Liver (tissue), 9 donors: ENCODE measurements around the gene SPDEF. TPM values are rescaled to one million over a fixed set of nuclear protein-coding genes. Genes with fewer than 3 reads are reported as not detected.

Experiments
- DNase-seq: peaks from one replicate; pipeline ENCODE4 v3.0.0-alpha.2; 2017; ENCODE audit warnings: low spot score
- H3K27ac ChIP-seq, 2 donors: one replicate each; pipeline ENCODE4 v1.7.0; 2013; ENCODE audit warnings: inconsistent platforms in 2 of 2, low read length in 2 of 2, control low read depth in 1 of 2, low read depth in 1 of 2, mild to moderate bottlenecking in 1 of 2
- H3K27me3 ChIP-seq, 4 donors: one replicate each; pipeline versions ENCODE4 v1.6.1 to v1.7.0; 2013; ENCODE audit warnings: low read length in 3 of 4, inconsistent platforms in 1 of 4, mild to moderate bottlenecking in 1 of 4, moderate library complexity in 1 of 4; ENCODE audit not compliant: control insufficient read depth in 4 of 4, insufficient read depth in 4 of 4
- H3K36me3 ChIP-seq, 4 donors: one replicate each; pipeline versions ENCODE4 v1.6.1 to v1.7.0; 2013; ENCODE audit warnings: low read length in 3 of 4, mild to moderate bottlenecking in 3 of 4, low read depth in 1 of 4, moderate library complexity in 1 of 4; ENCODE audit not compliant: control insufficient read depth in 4 of 4, insufficient read depth in 3 of 4
- H3K4me1 ChIP-seq, 4 donors: one replicate each; pipeline versions ENCODE4 v1.6.1 to v1.7.0; 2013; ENCODE audit warnings: low read length in 3 of 4, mild to moderate bottlenecking in 3 of 4, moderate library complexity in 1 of 4; ENCODE audit not compliant: control insufficient read depth in 4 of 4, insufficient read depth in 4 of 4
- H3K4me3 ChIP-seq, 3 donors: one replicate each; pipeline versions ENCODE4 v1.6.1 to v1.7.0; 2013; ENCODE audit warnings: low read length in 3 of 3, control low read depth in 1 of 3, low read depth in 1 of 3, mild to moderate bottlenecking in 1 of 3
- H3K9ac ChIP-seq, 2 donors: one replicate each; pipeline ENCODE4 v1.7.0; 2013; ENCODE audit warnings: low read length in 2 of 2, mild to moderate bottlenecking in 2 of 2, moderate library complexity in 2 of 2, control low read depth in 1 of 2, low read depth in 1 of 2
- H3K9me3 ChIP-seq, 4 donors: one replicate each; pipeline versions ENCODE4 v1.6.1 to v1.7.0; 2013; ENCODE audit warnings: low read length in 3 of 4; ENCODE audit not compliant: control insufficient read depth in 4 of 4
- EGR1 ChIP-seq, 2 donors: IDR thresholded peaks; 2 replicates each; pipeline ENCODE4 v1.6.1; 2016 to 2018; ENCODE audit warnings: antibody characterized with exemption in 2 of 2, low read depth in 2 of 2
- FOXA1 ChIP-seq: IDR thresholded peaks from 2 replicates; pipeline ENCODE4 v1.6.1; 2016; ENCODE audit warnings: antibody characterized with exemption
- FOXA2 ChIP-seq: IDR thresholded peaks from 2 replicates; pipeline ENCODE4 v1.6.1; 2016; ENCODE audit warnings: antibody characterized with exemption
- GABPA ChIP-seq, 2 donors: IDR thresholded peaks in 1 of 2; conservative IDR thresholded peaks in 1 of 2; 2 replicates each; pipeline ENCODE4 v1.6.1; 2016; ENCODE audit warnings: antibody characterized with exemption in 2 of 2, mild to moderate bottlenecking in 1 of 2, moderate library complexity in 1 of 2
- HNF4A ChIP-seq, 2 donors: conservative IDR thresholded peaks; 2 replicates each; pipeline ENCODE4 v1.6.1; 2016; ENCODE audit warnings: antibody characterized with exemption in 2 of 2, mild to moderate bottlenecking in 2 of 2
- HNF4G ChIP-seq: IDR thresholded peaks from 2 replicates; pipeline ENCODE4 v1.6.1; 2016; ENCODE audit warnings: antibody characterized with exemption
- JUND ChIP-seq, 2 donors: IDR thresholded peaks; 2 replicates each; pipeline ENCODE4 v1.6.1; 2016; ENCODE audit warnings: antibody characterized with exemption in 2 of 2
- NR2F2 ChIP-seq: IDR thresholded peaks from 2 replicates; pipeline ENCODE4 v1.6.1; 2016; ENCODE audit warnings: antibody characterized with exemption
- RAD21 ChIP-seq, 2 donors: IDR thresholded peaks; 2 replicates each; pipeline ENCODE4 v1.6.1; 2016; ENCODE audit warnings: antibody characterized with exemption in 2 of 2, mild to moderate bottlenecking in 2 of 2
- RXRA ChIP-seq, 2 donors: IDR thresholded peaks; 2 replicates each; pipeline ENCODE4 v1.6.1; 2017 to 2018; ENCODE audit warnings: antibody characterized with exemption in 2 of 2, mild to moderate bottlenecking in 1 of 2
- SP1 ChIP-seq: IDR thresholded peaks from 2 replicates; pipeline ENCODE4 v1.6.1; 2018; ENCODE audit warnings: antibody characterized with exemption, mild to moderate bottlenecking
- TAF1 ChIP-seq: conservative IDR thresholded peaks from 2 replicates; pipeline ENCODE4 v1.6.1; 2016; ENCODE audit warnings: antibody characterized with exemption, mild to moderate bottlenecking
- YY1 ChIP-seq: IDR thresholded peaks from 2 replicates; pipeline ENCODE4 v1.6.1; 2016; ENCODE audit warnings: antibody characterized with exemption, mild to moderate bottlenecking
- WGBS: extraction: QIAGEN DNeasy Blood & Tissue Kit; methylation state at CpG from one replicate; pipeline ENCODE4 v1.1.7; 2013; 5-methylcytosine and 5-hydroxymethylcytosine counted together
- polyA plus RNA-seq, 2 donors: library from polyadenylated mRNA; stranded (reverse) in 1 of 2; unstranded in 1 of 2; fragments of 200-250 nt in 1 of 2; fragments of >200 nt in 1 of 2; fragmentation: Nextera tagmentation in 1 of 2; extraction: Ambion mirVana in 1 of 2; gene quantifications; one replicate each; pipeline versions ENCODE4 v1.2.1 to v1.2.3, GENCODE V29; 2013 to 2015
- total RNA-seq, 2 donors: library from RNA; depleted of rRNA; stranded (reverse); fragments of >200 nt; gene quantifications; one replicate each; pipeline ENCODE4 v1.2.3, GENCODE V29; 2014
- TF ChIP-seq, protein P1 (sequence below): IDR thresholded peaks from 2 replicates; pipeline ENCODE4 v1.6.1; 2016; ENCODE audit warnings: antibody characterized with exemption, mild to moderate bottlenecking
- TF ChIP-seq, protein P2 (sequence below): fragments of 150-350 bp; IDR thresholded peaks from 2 replicates; pipeline ENCODE4 v1.5.1; 2017; ENCODE audit warnings: improper control_type of control experiment, low read depth, low read length; ENCODE audit not compliant: missing input control
- TF ChIP-seq, protein P3 (sequence below): IDR thresholded peaks from 2 replicates; pipeline ENCODE4 v1.6.1; 2016; ENCODE audit warnings: antibody characterized with exemption
- TF ChIP-seq, protein P4 (sequence below): IDR thresholded peaks from 2 replicates; pipeline ENCODE4 v1.6.1; 2016; ENCODE audit warnings: antibody characterized with exemption
- TF ChIP-seq, protein P5 (sequence below): IDR thresholded peaks from 2 replicates; pipeline ENCODE4 v1.6.1; 2016; ENCODE audit warnings: antibody characterized with exemption
- donor health status: healthy.
- donor health status: healthy.
- donor health status: healthy.
- donor health status: healthy.
- donor health status: healthy.

Gene SPDEF
- total and polyA plus RNA-seq, 4 donors = 0.05 to 0.09 TPM; not detected in 2

DNA sequence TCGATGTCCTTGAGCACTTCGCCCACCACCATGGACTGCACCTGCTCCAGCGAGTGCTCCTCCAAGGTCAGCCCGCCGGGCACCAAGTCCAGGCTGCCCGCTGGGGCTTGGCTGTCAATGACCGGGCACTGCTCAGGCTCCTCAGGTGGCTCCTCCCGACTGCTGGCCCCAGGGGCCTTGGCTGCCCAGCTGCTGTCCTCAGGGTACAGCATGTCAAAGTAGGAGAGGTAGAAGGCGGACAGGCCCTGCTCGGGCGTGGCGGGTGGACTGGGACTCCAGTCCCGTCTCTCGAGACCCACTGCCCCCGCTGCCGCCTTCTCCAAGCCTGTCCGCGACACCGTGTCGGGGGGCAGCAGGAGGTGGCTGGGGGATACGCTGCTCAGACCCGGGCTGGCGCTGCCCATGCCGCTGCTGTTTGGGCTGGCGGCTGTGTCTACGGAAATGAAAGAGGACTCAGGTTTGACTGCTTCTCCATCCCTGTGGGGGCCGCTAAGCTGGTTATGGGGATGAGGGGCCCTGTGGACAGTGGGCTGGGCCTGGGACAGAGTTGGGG lies 12.0 kb downstream of the SPDEF start:
- TF ChIP-seq, protein P1, sequence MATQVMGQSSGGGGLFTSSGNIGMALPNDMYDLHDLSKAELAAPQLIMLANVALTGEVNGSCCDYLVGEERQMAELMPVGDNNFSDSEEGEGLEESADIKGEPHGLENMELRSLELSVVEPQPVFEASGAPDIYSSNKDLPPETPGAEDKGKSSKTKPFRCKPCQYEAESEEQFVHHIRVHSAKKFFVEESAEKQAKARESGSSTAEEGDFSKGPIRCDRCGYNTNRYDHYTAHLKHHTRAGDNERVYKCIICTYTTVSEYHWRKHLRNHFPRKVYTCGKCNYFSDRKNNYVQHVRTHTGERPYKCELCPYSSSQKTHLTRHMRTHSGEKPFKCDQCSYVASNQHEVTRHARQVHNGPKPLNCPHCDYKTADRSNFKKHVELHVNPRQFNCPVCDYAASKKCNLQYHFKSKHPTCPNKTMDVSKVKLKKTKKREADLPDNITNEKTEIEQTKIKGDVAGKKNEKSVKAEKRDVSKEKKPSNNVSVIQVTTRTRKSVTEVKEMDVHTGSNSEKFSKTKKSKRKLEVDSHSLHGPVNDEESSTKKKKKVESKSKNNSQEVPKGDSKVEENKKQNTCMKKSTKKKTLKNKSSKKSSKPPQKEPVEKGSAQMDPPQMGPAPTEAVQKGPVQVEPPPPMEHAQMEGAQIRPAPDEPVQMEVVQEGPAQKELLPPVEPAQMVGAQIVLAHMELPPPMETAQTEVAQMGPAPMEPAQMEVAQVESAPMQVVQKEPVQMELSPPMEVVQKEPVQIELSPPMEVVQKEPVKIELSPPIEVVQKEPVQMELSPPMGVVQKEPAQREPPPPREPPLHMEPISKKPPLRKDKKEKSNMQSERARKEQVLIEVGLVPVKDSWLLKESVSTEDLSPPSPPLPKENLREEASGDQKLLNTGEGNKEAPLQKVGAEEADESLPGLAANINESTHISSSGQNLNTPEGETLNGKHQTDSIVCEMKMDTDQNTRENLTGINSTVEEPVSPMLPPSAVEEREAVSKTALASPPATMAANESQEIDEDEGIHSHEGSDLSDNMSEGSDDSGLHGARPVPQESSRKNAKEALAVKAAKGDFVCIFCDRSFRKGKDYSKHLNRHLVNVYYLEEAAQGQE = no peak
- TF ChIP-seq HNF4G = no peak
- WGBS = 92% methylated on average over 27 of the region's 27 CpGs
- H3K4me3 ChIP-seq = no peak overlapping the region
- no peaks in the 10 kb centered on the region for H3K36me3 ChIP-seq
- no peaks in the 10 kb centered on the region for H3K9me3 ChIP-seq
- no peak overlapping the region for H3K9ac ChIP-seq
- DNase-seq = no peak
- no peaks in the 10 kb centered on the region for H3K27me3 ChIP-seq
- H3K27ac ChIP-seq = no peak overlapping the region
- H3K4me1 ChIP-seq = peaks cover 4 to 14% (median 4%) of the 10 kb centered on the region in 4 donors

DNA sequence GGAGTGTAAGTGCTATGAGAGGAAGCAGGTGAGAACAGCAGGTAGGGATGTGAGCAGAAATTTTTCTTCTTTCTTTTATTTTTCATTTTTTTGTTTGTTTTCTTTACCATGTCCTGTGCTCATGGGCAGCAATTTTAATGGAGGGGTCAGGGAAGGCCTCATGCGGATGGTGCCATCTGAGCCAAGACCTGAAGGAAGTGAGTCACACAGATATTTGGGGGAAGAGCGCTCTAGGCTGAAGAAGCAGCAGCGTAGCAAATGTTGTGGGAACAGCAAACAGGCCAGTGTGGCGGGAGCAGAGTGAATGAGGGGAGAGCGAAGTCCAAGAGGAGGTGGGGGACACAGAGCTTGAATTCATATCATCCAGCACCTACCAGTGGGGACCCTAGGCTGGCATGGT lies 12.7 kb downstream of the SPDEF start:
- no peak for DNase-seq
- H3K9ac ChIP-seq = no peak overlapping the region
- WGBS = 85% methylated on average over 5 of the region's 5 CpGs
- H3K4me3 ChIP-seq = no peak overlapping the region
- peaks cover 4 to 14% (median 4%) of the 10 kb centered on the region in 4 donors for H3K4me1 ChIP-seq
- no peak for TF ChIP-seq SP1
- TF ChIP-seq, protein P1 = no peak
- no peak for TF ChIP-seq NR2F2
- TF ChIP-seq RAD21 (IDR thresholded peaks at IDR 0.05) = no peak
- no peak for TF ChIP-seq TAF1
- TF ChIP-seq, protein P2, sequence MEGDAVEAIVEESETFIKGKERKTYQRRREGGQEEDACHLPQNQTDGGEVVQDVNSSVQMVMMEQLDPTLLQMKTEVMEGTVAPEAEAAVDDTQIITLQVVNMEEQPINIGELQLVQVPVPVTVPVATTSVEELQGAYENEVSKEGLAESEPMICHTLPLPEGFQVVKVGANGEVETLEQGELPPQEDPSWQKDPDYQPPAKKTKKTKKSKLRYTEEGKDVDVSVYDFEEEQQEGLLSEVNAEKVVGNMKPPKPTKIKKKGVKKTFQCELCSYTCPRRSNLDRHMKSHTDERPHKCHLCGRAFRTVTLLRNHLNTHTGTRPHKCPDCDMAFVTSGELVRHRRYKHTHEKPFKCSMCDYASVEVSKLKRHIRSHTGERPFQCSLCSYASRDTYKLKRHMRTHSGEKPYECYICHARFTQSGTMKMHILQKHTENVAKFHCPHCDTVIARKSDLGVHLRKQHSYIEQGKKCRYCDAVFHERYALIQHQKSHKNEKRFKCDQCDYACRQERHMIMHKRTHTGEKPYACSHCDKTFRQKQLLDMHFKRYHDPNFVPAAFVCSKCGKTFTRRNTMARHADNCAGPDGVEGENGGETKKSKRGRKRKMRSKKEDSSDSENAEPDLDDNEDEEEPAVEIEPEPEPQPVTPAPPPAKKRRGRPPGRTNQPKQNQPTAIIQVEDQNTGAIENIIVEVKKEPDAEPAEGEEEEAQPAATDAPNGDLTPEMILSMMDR = no peak
- TF ChIP-seq, protein P3, sequence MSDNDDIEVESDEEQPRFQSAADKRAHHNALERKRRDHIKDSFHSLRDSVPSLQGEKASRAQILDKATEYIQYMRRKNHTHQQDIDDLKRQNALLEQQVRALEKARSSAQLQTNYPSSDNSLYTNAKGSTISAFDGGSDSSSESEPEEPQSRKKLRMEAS = no peak
- TF ChIP-seq, protein P4, sequence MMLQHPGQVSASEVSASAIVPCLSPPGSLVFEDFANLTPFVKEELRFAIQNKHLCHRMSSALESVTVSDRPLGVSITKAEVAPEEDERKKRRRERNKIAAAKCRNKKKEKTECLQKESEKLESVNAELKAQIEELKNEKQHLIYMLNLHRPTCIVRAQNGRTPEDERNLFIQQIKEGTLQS = no peak
- no peak for TF ChIP-seq JUND (IDR thresholded peaks at IDR 0.05)
- TF ChIP-seq YY1 = no peak
- TF ChIP-seq FOXA2 = no peak
- TF ChIP-seq EGR1 (IDR thresholded peaks at IDR 0.05; ENCODE audit: low read depth in 2 of 2) = no peak
- TF ChIP-seq HNF4A (conservative IDR thresholded peaks at IDR 0.05) = no peak
- TF ChIP-seq, protein P5, sequence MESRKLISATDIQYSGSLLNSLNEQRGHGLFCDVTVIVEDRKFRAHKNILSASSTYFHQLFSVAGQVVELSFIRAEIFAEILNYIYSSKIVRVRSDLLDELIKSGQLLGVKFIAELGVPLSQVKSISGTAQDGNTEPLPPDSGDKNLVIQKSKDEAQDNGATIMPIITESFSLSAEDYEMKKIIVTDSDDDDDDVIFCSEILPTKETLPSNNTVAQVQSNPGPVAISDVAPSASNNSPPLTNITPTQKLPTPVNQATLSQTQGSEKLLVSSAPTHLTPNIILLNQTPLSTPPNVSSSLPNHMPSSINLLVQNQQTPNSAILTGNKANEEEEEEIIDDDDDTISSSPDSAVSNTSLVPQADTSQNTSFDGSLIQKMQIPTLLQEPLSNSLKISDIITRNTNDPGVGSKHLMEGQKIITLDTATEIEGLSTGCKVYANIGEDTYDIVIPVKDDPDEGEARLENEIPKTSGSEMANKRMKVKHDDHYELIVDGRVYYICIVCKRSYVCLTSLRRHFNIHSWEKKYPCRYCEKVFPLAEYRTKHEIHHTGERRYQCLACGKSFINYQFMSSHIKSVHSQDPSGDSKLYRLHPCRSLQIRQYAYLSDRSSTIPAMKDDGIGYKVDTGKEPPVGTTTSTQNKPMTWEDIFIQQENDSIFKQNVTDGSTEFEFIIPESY = no peak
- TF ChIP-seq RXRA (IDR thresholded peaks at IDR 0.05) = no peak
- no peak for TF ChIP-seq FOXA1
- TF ChIP-seq HNF4G = no peak
- no peak for TF ChIP-seq GABPA (IDR thresholded peaks at IDR 0.05 in 1 of 2, conservative IDR thresholded peaks at IDR 0.05 in 1 of 2)
- no peaks in the 10 kb centered on the region for H3K9me3 ChIP-seq
- H3K36me3 ChIP-seq = no peaks in the 10 kb centered on the region
- H3K27me3 ChIP-seq = no peaks in the 10 kb centered on the region
- H3K27ac ChIP-seq = no peak overlapping the region
